Measurements from ENCODE around the gene PADI3. TPM values are rescaled to one million over a fixed set of nuclear protein-coding genes. Genes with fewer than 3 reads are reported as not detected.

The PADI3 gene
- total RNA-seq, 1 donor from 2014 or later = 0.04 TPM

DNA sequence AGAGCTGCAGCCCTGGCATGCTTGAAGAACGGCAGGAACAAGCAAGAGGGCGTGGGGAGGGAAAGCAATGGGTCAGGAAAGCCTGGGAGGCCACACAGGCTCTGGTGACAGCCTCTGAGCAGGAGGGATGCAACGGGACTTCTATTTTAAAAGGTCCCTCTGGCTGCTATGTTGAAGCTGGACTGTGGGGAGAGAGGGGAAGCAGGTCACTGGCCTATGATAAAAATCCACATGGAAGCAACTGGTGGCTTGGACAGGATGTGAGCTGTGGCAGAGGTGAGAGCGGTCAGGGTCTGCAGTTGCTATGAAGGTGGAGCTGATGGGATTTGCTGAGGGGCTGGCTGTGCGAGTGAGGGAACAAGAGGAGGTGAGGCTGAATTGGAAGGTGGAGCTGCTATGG is 32.8 kb upstream of the PADI3 start:
- no peak for DNase-seq (ENCODE audit: low read depth)
- Histone ChIP-seq H3K4me3 (ENCODE audit: low read depth, low read length) (no peak overlapping the region), H3K36me3 (ENCODE audit: control insufficient read depth, insufficient read depth, low read length) (no peaks in the 10 kb centered on the region), H3K27me3 (ENCODE audit: control insufficient read depth, insufficient read depth, low read length) (no peaks in the 10 kb centered on the region)
- TF ChIP-seq, protein P1, sequence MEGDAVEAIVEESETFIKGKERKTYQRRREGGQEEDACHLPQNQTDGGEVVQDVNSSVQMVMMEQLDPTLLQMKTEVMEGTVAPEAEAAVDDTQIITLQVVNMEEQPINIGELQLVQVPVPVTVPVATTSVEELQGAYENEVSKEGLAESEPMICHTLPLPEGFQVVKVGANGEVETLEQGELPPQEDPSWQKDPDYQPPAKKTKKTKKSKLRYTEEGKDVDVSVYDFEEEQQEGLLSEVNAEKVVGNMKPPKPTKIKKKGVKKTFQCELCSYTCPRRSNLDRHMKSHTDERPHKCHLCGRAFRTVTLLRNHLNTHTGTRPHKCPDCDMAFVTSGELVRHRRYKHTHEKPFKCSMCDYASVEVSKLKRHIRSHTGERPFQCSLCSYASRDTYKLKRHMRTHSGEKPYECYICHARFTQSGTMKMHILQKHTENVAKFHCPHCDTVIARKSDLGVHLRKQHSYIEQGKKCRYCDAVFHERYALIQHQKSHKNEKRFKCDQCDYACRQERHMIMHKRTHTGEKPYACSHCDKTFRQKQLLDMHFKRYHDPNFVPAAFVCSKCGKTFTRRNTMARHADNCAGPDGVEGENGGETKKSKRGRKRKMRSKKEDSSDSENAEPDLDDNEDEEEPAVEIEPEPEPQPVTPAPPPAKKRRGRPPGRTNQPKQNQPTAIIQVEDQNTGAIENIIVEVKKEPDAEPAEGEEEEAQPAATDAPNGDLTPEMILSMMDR (IDR thresholded peaks at IDR 0.05; ENCODE audit: insufficient read depth, low read length, poor library complexity, severe bottlenecking) = no peak

DNA sequence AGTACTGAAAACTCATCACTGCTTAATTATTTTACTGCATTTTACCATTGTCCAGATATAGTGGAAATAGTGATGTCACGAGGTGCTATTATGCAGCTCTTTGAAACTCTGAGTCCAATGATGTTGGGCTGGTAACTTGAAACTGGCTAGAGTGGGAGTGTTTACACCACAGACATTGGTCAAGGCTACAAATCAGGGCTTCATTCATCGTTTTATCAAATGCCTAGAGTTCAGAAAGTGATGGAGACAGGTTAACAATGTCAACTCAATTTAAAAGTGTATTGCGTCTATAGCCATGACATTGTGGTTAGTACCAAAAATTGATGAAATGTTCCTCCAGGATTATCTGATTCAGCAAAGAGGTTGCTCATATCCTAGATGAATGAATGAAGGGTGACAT is 31.3 kb upstream of the PADI3 start:
- no peaks in the 10 kb centered on the region for H3K36me3 ChIP-seq (ENCODE audit: control insufficient read depth, insufficient read depth, low read length)
- no peaks in the 10 kb centered on the region for H3K27me3 ChIP-seq (ENCODE audit: control insufficient read depth, insufficient read depth, low read length)
- TF ChIP-seq, protein P1 (IDR thresholded peaks at IDR 0.05; ENCODE audit: insufficient read depth, low read length, poor library complexity, severe bottlenecking) = no peak
- H3K4me3 ChIP-seq (ENCODE audit: low read depth, low read length) = no peak overlapping the region
- no peak for DNase-seq (ENCODE audit: low read depth)

GRCh38 chr1:17218939-17219338 is 30.0 kb upstream of the PADI3 start:
- TF ChIP-seq, protein P1 (IDR thresholded peaks at IDR 0.05; ENCODE audit: insufficient read depth, low read length, poor library complexity, severe bottlenecking) = no peak
- Histone ChIP-seq H3K27me3 (ENCODE audit: control insufficient read depth, insufficient read depth, low read length) (no peaks in the 10 kb centered on the region), H3K36me3 (ENCODE audit: control insufficient read depth, insufficient read depth, low read length) (no peaks in the 10 kb centered on the region), H3K4me3 (ENCODE audit: low read depth, low read length) (no peak overlapping the region)
- no peak for DNase-seq (ENCODE audit: low read depth)

DNA sequence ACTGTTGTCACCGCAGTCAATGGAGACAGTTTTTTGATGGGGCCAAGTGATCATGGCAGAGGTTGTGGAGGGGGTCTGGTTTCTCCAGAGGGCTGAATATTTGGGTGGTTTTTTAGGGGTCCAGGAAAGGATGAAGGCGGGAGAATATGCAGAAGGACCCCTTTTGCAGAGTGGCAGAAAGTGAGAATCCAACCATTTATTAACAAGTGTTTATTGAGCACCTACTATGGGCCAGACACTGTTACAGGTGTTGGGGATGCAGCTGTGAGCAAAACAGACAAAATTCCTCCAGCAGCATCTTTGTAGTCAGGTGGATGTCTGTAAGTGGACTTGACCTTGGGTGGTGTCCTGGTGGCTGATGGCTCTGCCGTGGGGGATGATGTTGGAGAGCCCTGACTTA is 28.6 kb upstream of the PADI3 start:
- Histone ChIP-seq H3K4me3 (ENCODE audit: low read depth, low read length) (no peak overlapping the region), H3K27me3 (ENCODE audit: control insufficient read depth, insufficient read depth, low read length) (no peaks in the 10 kb centered on the region), H3K36me3 (ENCODE audit: control insufficient read depth, insufficient read depth, low read length) (no peaks in the 10 kb centered on the region)
- DNase-seq (ENCODE audit: low read depth) = no peak
- TF ChIP-seq, protein P1 (IDR thresholded peaks at IDR 0.05; ENCODE audit: insufficient read depth, low read length, poor library complexity, severe bottlenecking) = no peak

DNA sequence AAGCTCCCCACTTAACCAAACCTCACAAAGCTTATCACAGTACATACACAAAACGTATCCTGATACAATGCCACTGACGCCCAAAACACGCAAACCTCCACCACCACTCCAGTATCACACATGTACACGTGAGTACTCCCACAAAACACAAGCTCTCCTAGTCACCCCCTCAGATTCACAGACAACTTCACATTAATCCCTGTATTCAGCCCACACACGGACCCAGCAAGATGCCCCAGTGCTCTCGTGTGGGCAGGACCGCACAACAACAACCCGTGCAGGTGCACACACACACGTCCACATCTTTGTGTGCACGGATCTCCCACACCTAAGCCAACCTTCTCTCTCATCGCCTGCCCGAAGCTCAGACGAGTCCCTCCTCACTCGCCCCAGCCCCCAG is 26.3 kb upstream of the PADI3 start:
- Histone ChIP-seq H3K27me3 (ENCODE audit: control insufficient read depth, insufficient read depth, low read length) (no peaks in the 10 kb centered on the region), H3K4me3 (ENCODE audit: low read depth, low read length) (no peak overlapping the region), H3K36me3 (ENCODE audit: control insufficient read depth, insufficient read depth, low read length) (no peaks in the 10 kb centered on the region)
- TF ChIP-seq, protein P1 (IDR thresholded peaks at IDR 0.05; ENCODE audit: insufficient read depth, low read length, poor library complexity, severe bottlenecking) = no peak
- DNase-seq (ENCODE audit: low read depth) = no peak

- Histone ChIP-seq H3K4me3 (ENCODE audit: low read depth, low read length) (no peak overlapping the region), H3K27me3 (ENCODE audit: control insufficient read depth, insufficient read depth, low read length) (no peaks in the 10 kb centered on the region), H3K36me3 (ENCODE audit: control insufficient read depth, insufficient read depth, low read length) (no peaks in the 10 kb centered on the region)
- TF ChIP-seq, protein P1 (IDR thresholded peaks at IDR 0.05; ENCODE audit: insufficient read depth, low read length, poor library complexity, severe bottlenecking) = no peak
- no peak for DNase-seq (ENCODE audit: low read depth)
Observed at GRCh38 chr1:17224434-17224833, 24.5 kb upstream of the PADI3 start.
